Nasal cavity respiratory epithelium epithelial cell of viscerocranial mucosa (primary cell): ENCODE data around the gene SPPL2B. TPM values are rescaled to one million over a fixed set of nuclear protein-coding genes. Genes with fewer than 3 reads are reported as not detected.

Source experiments
- total RNA-seq: library from RNA; depleted of rRNA; stranded (reverse); fragments of >200 nt; gene quantifications from 2 replicates; pipeline ENCODE4 v1.2.3, GENCODE V29; 2014

SPPL2B gene, protein sequence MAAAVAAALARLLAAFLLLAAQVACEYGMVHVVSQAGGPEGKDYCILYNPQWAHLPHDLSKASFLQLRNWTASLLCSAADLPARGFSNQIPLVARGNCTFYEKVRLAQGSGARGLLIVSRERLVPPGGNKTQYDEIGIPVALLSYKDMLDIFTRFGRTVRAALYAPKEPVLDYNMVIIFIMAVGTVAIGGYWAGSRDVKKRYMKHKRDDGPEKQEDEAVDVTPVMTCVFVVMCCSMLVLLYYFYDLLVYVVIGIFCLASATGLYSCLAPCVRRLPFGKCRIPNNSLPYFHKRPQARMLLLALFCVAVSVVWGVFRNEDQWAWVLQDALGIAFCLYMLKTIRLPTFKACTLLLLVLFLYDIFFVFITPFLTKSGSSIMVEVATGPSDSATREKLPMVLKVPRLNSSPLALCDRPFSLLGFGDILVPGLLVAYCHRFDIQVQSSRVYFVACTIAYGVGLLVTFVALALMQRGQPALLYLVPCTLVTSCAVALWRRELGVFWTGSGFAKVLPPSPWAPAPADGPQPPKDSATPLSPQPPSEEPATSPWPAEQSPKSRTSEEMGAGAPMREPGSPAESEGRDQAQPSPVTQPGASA
- 12.6 and 34.9 TPM in 2 replicates for total RNA-seq

GRCh38 chr19:2328401-2329148, at the start of gene SPPL2B, which contains the start of gene LSM7:
Gene SPPL2B (plus strand): TSS chr19:2328684. CDS start chr19:2328710, 26 bp downstream.
Gene LSM7 (minus strand): TSS chr19:2328586. CDS start chr19:2328566, 20 bp downstream.

GRCh38 chr19:2282062-2282861, 46.2 kb upstream of the SPPL2B start, which contains the start of gene PEAK3:
Gene PEAK3 (minus strand): TSS chr19:2282175. CDS start chr19:2280931, 1,244 bp downstream.

GRCh38 chr19:2308114-2308556, 20.3 kb upstream of the SPPL2B start, which contains the start of gene LINGO3:
Gene LINGO3 (minus strand): TSS chr19:2308154. CDS start chr19:2291776, 16,378 bp downstream.

GRCh38 chr19:2359992-2360685, 31.7 kb downstream of the SPPL2B start, which contains the start of gene TMPRSS9:
Gene TMPRSS9 (plus strand): TSS chr19:2360265. CDS start chr19:2389786, 29,521 bp downstream.

Other genes with a start within 250 kb of the SPPL2B start
- 19.1 and 49.2 TPM in 2 replicates for gene MOB3A, start 232.4 kb upstream of the SPPL2B start, total RNA-seq
- 1.9 and 2.4 TPM in 2 replicates for gene IZUMO4, start 231.8 kb upstream of the SPPL2B start, total RNA-seq
- 89.2 and 208 TPM in 2 replicates for gene AP3D1, start 177.1 kb upstream of the SPPL2B start, total RNA-seq
- 4.4 and 10.1 TPM in 2 replicates for gene DOT1L, start 164.8 kb upstream of the SPPL2B start, total RNA-seq
- gene PLEKHJ1, start 92.4 kb upstream of the SPPL2B start, total RNA-seq, result 45.3 and 58.1 TPM in 2 replicates
- 30.4 and 48.1 TPM in 2 replicates for gene SF3A2, start 91.9 kb upstream of the SPPL2B start, total RNA-seq
- gene AMH, start 79.4 kb upstream of the SPPL2B start, total RNA-seq, result 0.34 and 0.78 TPM in 2 replicates
- not detected in 2 replicates for gene JSRP1, start 72.3 kb upstream of the SPPL2B start, total RNA-seq
- gene PEAK3, start 46.5 kb upstream of the SPPL2B start, total RNA-seq, result not detected in 2 replicates
- gene LINGO3, start 20.5 kb upstream of the SPPL2B start, total RNA-seq, result not detected in 2 replicates
- gene LSM7, start 98 bp upstream of the SPPL2B start, total RNA-seq, result 45.6 and 74.5 TPM in 2 replicates
- not detected in 2 replicates for gene TMPRSS9, start 31.6 kb downstream of the SPPL2B start, total RNA-seq
- gene TIMM13, start 98.9 kb downstream of the SPPL2B start, total RNA-seq, result 27.6 and 31.1 TPM in 2 replicates
- 63.9 and 69.3 TPM in 2 replicates for gene LMNB2, start 128.3 kb downstream of the SPPL2B start, total RNA-seq
- 33.1 and 53.3 TPM in 2 replicates for gene GADD45B, start 147.4 kb downstream of the SPPL2B start, total RNA-seq